Measurements from ENCODE around the gene MPST. TPM values are rescaled to one million over a fixed set of nuclear protein-coding genes. Genes with fewer than 3 reads are reported as not detected.

Gene MPST
- total RNA-seq, 2 donors from 2014 or later = 221 to 250 TPM

DNA sequence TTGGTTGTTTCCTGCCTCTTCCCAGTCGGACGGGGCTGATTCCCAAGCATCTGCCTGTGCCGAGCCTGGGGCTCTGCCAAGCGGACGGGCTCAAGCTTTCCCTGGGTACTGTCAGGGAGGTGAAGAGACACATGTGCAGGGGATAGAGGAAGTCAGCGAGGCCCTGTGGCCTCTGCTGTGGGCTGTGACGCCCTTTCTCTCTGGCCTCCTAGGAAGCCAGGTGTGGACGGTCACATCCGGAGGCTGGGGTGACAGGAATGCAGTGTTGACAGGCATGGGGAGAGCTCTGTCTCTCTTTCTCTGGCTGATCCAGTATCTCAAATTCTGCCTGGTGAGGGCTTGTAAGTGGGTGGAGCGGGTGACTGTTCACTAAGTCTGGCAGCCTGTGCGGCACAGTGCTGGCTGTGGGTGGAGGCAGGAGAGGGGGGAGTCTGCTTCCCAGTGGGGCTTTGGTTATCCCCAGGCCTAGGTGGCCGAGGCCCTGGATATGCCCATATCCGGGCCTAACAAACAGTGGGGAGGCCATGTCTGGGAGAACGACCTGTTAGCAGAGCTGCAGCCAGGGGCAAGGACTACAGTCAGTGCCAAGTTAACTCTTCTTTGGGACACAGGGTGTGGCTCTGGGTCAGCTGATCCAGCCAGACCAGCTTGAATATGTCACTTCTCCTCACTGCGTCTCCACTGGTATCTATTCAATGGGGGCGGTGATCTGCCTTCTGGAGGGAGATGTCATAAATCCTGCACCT, 33.9 kb downstream of the MPST start:
- ATAC-seq (peak; percentile 55), DNase-seq (peak; percentile 41 to 60)
- intact Hi-C loops (cut with DNase I, micrococcal nuclease) = no loop called here

DNA sequence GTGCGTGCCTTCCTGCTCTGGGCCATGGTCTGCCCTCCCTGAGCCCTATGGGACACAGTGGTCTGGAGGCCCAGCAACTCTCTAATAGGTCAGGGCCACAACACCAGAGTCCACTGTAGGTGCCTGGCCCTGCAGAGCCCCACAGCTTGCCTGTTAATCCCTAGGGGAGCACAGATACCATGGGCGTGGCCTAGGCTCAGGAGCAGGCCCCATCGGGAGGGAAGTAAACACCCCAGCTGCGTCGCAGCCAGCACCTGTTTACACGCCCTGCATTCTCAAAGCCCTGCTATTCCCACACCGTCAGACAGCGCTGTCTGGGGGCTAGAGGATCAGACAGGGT, 34.5 kb downstream of the MPST start:
- ATAC-seq (peak; percentile 23), DNase-seq (peak; percentile 50 to 54)
- intact Hi-C loops (cut with DNase I, micrococcal nuclease) = no loop called here

- intact Hi-C loops (cut with DNase I, micrococcal nuclease) = no loop called here
- ATAC-seq (peak; percentile 23), DNase-seq (peak in 1 of 2 donors; percentile 37)
Measured at GRCh38 chr22:37054600-37055365, 35.2 kb downstream of the MPST start.

- DNase-seq (no peak), ATAC-seq (no peak)
- intact Hi-C loops (cut with DNase I, micrococcal nuclease) = no loop called here
Measured at GRCh38 chr22:37056246-37056645, 36.7 kb downstream of the MPST start.

- no peak for ATAC-seq
- no peak for DNase-seq
- intact Hi-C loops (cut with DNase I, micrococcal nuclease) = no loop called here
Measured at GRCh38 chr22:37057226-37057625, 37.7 kb downstream of the MPST start.

DNA sequence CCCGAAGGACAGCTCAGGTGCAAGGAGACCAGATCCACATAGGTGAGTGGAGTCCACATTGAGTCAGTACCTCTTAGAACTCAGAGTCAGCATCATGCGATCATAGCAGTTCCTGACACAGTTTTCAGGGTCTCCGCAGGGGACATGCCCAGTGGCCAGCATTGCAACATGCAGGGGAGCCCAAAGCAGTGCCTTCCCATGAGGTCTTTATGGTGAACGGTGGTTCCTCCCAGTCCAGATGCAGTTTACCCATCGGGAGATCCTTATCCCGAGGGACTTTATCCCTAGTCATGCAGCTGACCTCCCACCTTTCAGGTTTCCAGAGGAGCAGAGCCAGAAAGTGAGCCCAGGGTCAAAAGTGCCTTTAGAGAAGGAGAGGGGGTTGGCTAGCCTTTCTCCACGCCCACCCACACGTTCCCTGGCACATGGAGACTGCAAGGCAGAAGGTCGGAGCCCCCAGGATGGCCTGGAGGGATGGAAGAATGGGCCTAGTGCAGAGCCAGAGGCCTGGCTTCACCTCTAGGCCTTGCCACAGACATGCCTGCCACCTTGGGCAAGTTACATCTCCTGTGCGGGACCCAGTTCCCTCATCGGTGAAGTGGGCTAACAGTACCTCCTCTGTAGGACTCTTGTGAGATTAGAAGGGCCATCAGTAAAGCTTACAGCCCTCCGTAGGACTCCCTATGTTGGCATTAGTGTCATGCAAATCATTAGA, 38.4 kb downstream of the MPST start:
- intact Hi-C loops (cut with DNase I, micrococcal nuclease) = no loop called here
- DNase-seq (no peak), ATAC-seq (no peak)

- DNase-seq (no peak), ATAC-seq (no peak)
- intact Hi-C loops (cut with DNase I, micrococcal nuclease) = no loop called here
Measured at GRCh38 chr22:37058917-37059701, 39.6 kb downstream of the MPST start.

DNA sequence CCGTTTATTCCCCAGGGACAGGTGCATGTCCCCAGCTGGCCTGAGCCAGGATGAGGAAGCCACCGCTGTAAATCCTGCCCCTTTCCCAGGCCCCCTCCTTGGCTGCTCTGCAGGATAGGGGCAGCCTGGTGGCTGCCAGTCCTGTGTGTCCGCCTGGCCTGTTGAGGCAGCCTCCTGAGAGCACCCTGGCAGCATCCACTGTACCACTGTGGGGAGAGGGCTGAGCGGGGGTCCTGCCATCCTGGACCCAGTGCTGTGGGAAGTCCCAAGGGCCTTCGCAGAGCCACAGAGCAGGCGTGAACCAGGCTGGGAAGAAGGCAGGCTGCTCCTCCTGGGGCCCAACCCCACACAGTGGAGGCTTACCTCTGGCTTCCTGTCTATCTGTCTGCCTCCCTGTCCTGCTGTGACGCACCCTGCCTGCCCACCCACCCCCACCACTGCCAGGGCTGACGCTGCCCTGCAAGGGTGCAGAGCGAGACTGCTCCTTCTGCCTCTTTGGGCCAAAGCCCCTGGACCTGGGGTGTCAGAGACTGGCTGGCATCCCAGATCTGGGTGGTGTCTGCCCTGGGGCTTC, 40.4 kb downstream of the MPST start:
- no peak for ATAC-seq
- intact Hi-C loops (cut with DNase I, micrococcal nuclease) = no loop called here
- no peak for DNase-seq

DNA sequence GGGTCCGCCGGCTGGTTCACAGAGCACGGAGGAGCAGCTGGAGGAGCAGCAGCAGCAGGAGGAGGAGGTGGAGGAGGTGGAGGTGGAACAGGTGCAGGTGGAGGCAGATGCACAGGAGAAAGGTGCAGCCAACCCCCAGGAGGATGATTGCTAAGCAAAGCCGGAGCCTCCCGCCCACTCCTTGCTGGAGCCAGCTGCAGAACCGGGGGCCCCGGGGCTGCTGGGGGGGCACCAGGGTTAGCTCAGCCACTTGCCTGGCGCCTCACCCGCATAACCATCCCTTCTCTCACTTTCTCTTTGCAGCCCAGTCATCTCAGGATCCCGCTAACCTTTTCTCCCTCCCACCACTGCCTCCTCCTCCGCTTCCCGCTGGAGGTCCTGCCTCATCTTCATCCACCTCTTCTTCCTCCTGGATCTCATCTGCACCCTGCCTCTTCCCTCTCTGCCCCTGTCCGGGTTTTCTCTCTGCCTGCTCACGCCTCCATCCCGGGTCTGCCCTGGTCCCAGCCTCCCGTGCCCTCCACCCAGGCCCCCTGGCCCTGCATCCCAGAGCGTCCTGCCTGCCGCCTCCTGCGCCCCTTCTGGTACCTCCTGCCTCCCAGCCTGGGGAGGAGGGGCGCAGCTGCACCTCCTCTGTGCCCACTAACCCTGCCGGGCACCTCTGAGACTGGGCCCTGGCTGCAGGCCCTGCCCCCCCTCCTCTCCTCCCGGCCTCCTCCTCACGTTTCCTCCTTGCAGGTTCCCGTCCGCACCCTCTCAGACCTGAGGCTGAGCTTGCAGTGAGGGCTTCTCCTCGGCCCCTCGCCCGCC, 41.5 kb downstream of the MPST start:
- ATAC-seq = no peak
- DNase-seq = no peak
- intact Hi-C loops (cut with DNase I, micrococcal nuclease) = no loop called here

DNA sequence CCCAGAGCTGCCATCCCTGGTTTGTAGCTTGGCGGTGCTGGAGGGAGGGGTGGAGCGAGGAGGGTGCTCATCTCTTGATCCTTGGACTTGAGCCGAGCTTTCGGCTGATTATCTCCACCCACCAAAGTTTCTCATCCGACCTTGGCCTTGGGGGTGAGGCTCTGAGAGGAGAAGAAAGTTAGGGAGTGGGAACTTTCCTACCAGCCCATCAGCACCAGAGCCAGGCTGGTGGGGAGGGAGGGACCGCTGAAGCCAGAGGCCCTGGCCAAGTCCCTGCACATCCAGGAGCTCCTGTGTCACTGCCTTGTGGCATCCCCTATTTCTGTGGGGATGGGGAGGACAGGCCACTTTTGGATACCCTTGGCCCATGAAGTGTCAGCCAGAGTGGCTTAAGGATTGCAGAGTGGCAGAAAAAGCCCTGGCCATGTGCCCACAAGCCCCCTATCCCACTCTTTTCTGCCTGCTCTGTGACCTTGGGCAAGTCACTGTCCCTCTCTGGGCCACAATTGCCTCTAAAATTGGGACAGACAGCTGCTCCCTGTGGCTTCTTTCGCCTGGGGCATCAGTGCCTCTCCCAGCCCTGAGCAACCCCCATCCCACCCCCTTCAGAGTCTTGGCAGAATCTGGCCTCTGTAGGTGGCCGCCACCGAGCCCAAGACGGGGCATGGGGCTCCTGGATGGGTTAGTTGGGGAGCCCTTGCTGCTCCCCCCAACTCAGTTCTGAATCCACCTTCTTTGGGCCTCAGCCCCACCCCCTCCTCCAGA, 42.3 kb downstream of the MPST start:
- DNase-seq (no peak), ATAC-seq (no peak)
- intact Hi-C loops (cut with DNase I, micrococcal nuclease) = no loop called here

GRCh38 chr22:37062376-37062675, 42.8 kb downstream of the MPST start:
- intact Hi-C loops (cut with DNase I, micrococcal nuclease) = no loop called here
- ATAC-seq = no peak
- DNase-seq = no peak

- no peak for ATAC-seq
- intact Hi-C loops (cut with DNase I, micrococcal nuclease) = no loop called here
- DNase-seq = no peak
Measured at GRCh38 chr22:37062702-37063381, 43.3 kb downstream of the MPST start.

DNA sequence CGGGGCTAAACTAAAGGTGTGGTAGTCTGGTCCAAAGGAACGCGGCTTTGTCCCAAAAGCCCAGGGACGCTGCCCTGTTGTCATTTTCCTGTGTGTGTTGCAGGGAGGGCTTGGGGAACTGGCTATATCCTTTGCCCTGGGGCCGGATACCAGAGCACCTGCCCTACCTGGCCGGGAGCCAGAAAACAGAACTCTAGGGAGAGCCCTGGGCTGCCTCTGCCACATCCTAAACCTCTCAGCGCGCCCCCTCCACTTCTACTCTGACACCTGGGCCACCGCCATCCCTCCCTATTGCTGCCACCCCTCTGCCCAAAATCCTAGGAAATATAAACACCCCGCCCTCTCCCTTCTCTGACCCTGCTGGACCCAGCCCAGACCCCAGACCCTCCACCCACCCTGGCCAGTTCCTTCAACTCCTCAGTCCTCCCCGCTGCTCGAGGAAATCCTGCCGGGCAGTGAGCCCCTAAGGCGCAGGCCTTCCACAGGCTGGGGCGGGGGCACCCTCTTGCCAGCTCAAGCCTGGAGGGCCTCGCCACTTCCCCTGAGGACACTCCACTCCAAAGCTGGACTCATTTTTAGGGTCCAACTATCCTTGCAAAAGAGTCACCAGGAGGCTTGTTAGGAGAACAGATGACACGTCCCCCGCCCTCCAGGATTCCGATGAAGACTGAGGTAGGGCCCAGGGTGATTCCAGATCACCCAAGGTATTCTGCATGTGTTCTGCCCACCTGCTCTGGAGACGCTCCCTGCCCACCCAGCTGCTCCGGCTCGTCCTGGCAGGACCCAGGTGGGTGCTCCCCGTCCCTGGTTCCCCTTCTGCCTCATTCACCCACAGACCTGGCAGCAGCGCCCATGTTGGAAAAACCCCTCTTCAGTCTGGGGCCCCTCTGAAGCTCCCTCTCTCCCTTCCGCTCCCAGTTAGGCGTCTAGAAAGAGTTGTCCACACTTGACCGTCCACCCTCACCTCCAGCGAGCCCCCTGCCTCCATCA, 44.2 kb downstream of the MPST start:
- ATAC-seq (peak; percentile 70), DNase-seq (peak; percentile 40 to 68)
- intact Hi-C loops (cut with DNase I, micrococcal nuclease) = no loop called here

GRCh38 chr22:37064553-37064952, 45.0 kb downstream of the MPST start:
- DNase-seq = no peak
- no peak for ATAC-seq
- intact Hi-C loops (cut with DNase I, micrococcal nuclease) = no loop called here

GRCh38 chr22:37065180-37065579, 45.6 kb downstream of the MPST start:
- intact Hi-C loops (cut with DNase I, micrococcal nuclease) = no loop called here
- DNase-seq (no peak), ATAC-seq (no peak)

DNA sequence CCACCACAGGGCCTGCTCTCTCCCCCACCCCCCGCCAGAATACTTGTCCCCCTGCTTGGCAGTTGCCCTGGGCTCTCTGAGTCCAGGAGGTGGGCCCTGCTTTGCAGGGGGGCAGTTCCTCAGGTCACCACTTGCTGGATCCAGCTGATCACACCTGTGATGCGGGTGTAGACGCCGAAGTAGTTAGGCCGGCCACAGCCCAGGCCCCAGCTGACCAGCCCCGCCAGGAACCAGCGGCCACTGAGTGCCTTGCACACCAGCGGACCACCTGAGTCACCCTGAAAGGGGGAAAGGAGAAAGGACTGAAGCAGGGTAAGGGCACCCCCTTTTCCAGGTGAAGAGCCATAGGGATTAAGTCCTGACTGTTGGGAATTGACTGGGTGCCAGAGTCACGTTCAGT, 46.4 kb downstream of the MPST start:
- intact Hi-C loops (cut with DNase I, micrococcal nuclease) = no loop called here
- DNase-seq = no peak
- no peak for ATAC-seq
